Neural cell (in vitro differentiated cells): Measurements from ENCODE around the gene ASF1B. TPM values are rescaled to one million over a fixed set of nuclear protein-coding genes. Genes with fewer than 3 reads are reported as not detected.

Experiments used
- H2AFZ ChIP-seq: fragments of 200-600, 300-800 bp; sonication (generic), shearing (Covaris generic); 2 replicates; pipeline ENCODE4 v1.6.0; 2014; ENCODE audit warnings: low read depth, mild to moderate bottlenecking, antibody characterized with exemption, low read length, moderate library complexity
- H3F3A ChIP-seq: fragments of 200-600 bp; shearing (Covaris generic); 2 replicates; pipeline ENCODE4 v1.6.1; 2016; ENCODE audit warnings: mild to moderate bottlenecking, moderate library complexity, mixed read lengths, antibody characterized with exemption, low read length; ENCODE audit not compliant: insufficient read depth, poor library complexity, severe bottlenecking
- H3K27ac ChIP-seq: fragments of 200-600, 300-800 bp; sonication (generic), shearing (Covaris generic); 2 replicates; pipeline ENCODE4 v1.5.1; 2014; ENCODE audit warnings: mild to moderate bottlenecking, low read length, moderate library complexity
- H3K27me3 ChIP-seq: fragments of 300-800, 200-600 bp; sonication (generic), shearing (Covaris generic); 2 replicates; pipeline ENCODE4 v1.6.0; 2014; ENCODE audit warnings: mild to moderate bottlenecking, low read depth, low read length, moderate library complexity; ENCODE audit not compliant: insufficient read depth
- H3K36me3 ChIP-seq: fragments of 300-800, 200-600 bp; sonication (generic), shearing (Covaris generic); 2 replicates; pipeline ENCODE4 v1.5.1; 2014; ENCODE audit warnings: mild to moderate bottlenecking, antibody characterized with exemption, low read length, moderate library complexity; ENCODE audit not compliant: insufficient read depth
- H3K4me2 ChIP-seq: fragments of 300-800, 200-600 bp; sonication (generic), shearing (Covaris generic); 2 replicates; pipeline ENCODE4 v1.6.0; 2014; ENCODE audit warnings: mild to moderate bottlenecking, low read length
- H3K4me3 ChIP-seq: fragments of 300-800, 200-600 bp; sonication (generic), shearing (Covaris generic); 2 replicates; pipeline ENCODE4 v1.5.1; 2014; ENCODE audit warnings: mild to moderate bottlenecking, low read length, moderate library complexity
- H3K79me2 ChIP-seq: fragments of 200-600 bp; shearing (Covaris generic); replicated peaks from 2 replicates; pipeline ENCODE4 v1.6.0; 2014; ENCODE audit warnings: mild to moderate bottlenecking, low read length, moderate library complexity; ENCODE audit not compliant: insufficient read depth
- H3K9ac ChIP-seq: fragments of 300-800, 200-600 bp; sonication (generic), shearing (Covaris generic); 2 replicates; pipeline ENCODE4 v1.6.1; 2016; ENCODE audit warnings: mild to moderate bottlenecking, low read length, mixed read lengths
- H3K9me2 ChIP-seq: fragments of 200-600 bp; shearing (Covaris generic); 2 replicates; pipeline ENCODE4 v1.6.1; 2016; ENCODE audit warnings: mild to moderate bottlenecking, low read length, mixed read lengths; ENCODE audit not compliant: insufficient read depth
- H3K9me3 ChIP-seq: fragments of 200-600, 300-800 bp; sonication (generic), shearing (Covaris generic); 2 replicates; pipeline ENCODE4 v1.6.1; 2016; ENCODE audit warnings: mild to moderate bottlenecking, mixed run types, low read length, moderate library complexity, mixed read lengths
- H4K20me1 ChIP-seq: fragments of 200-600 bp; shearing (Covaris generic); 2 replicates; pipeline ENCODE4 v1.6.1; 2016; ENCODE audit warnings: mild to moderate bottlenecking, mixed run types; ENCODE audit not compliant: insufficient read depth
- CTCF ChIP-seq: fragments of 450-650 bp; IDR thresholded peaks from 2 replicates; pipeline ENCODE4 v1.5.1; 2014; ENCODE audit warnings: antibody characterized with exemption, mild to moderate bottlenecking, moderate library complexity; ENCODE audit not compliant: poor library complexity, severe bottlenecking
- EP300 ChIP-seq: fragments of 450-650 bp; conservative IDR thresholded peaks from 2 replicates; pipeline ENCODE4 v1.6.1; 2014; ENCODE audit warnings: antibody characterized with exemption, mild to moderate bottlenecking, moderate library complexity; ENCODE audit not compliant: poor library complexity, severe bottlenecking
- EZH2 ChIP-seq: fragments of 200-600, 300-800 bp; shearing (Covaris generic), sonication (generic); IDR thresholded peaks from 2 replicates; pipeline ENCODE4 v1.6.1; 2014; ENCODE audit warnings: antibody characterized with exemption, low read length, borderline replicate concordance, mild to moderate bottlenecking; ENCODE audit not compliant: insufficient read depth, poor library complexity, severe bottlenecking
- MXI1 ChIP-seq: fragments of 450-650 bp; conservative IDR thresholded peaks from 2 replicates; pipeline ENCODE4 v1.6.1; 2014; ENCODE audit warnings: antibody characterized with exemption, mild to moderate bottlenecking; ENCODE audit not compliant: poor library complexity, severe bottlenecking
- POLR2AphosphoS5 ChIP-seq: IDR thresholded peaks from 2 replicates; pipeline ENCODE4 v1.6.1; 2012
- RAD21 ChIP-seq: fragments of 450-650 bp; conservative IDR thresholded peaks from 2 replicates; pipeline ENCODE4 v1.6.1; 2014; ENCODE audit warnings: antibody characterized with exemption, mild to moderate bottlenecking, moderate library complexity
- REST ChIP-seq: IDR thresholded peaks from 2 replicates; pipeline ENCODE4 v1.6.1; 2012; ENCODE audit warnings: borderline replicate concordance
- SMC3 ChIP-seq: fragments of 450-650 bp; conservative IDR thresholded peaks from 2 replicates; pipeline ENCODE4 v1.6.1; 2014; ENCODE audit warnings: antibody characterized with exemption, mild to moderate bottlenecking, moderate library complexity; ENCODE audit not compliant: poor library complexity
- TAF1 ChIP-seq: IDR thresholded peaks from 2 replicates; pipeline ENCODE4 v1.6.1; 2012; ENCODE audit warnings: low read depth
- polyA plus RNA-seq: library from polyadenylated mRNA; depleted of rRNA; stranded (reverse); fragments of >200 nt; gene quantifications from 2 replicates; pipeline ENCODE4 v1.2.3, GENCODE V29; 2014

The ASF1B gene
- polyA plus RNA-seq, 1 donor from 2014 or later = 0.32 TPM

GRCh38 chr19:14158276-14159023, 22.1 kb upstream of the ASF1B start:
- Histone ChIP-seq H3K79me2 (no peaks in the 10 kb centered on the region), H3K36me3 (peaks cover 15% of the 10 kb centered on the region), H4K20me1 (no peaks in the 10 kb centered on the region), H3K4me2 (no peak overlapping the region), H3K4me3 (no peak overlapping the region), H3K9ac (no peak overlapping the region), H3K27ac (no peak overlapping the region), H3K9me3 (no peaks in the 10 kb centered on the region), H2AFZ (no peak overlapping the region), H3F3A (no peaks in the 10 kb centered on the region), H3K9me2 (no peaks in the 10 kb centered on the region), H3K27me3 (no peaks in the 10 kb centered on the region)
- TF ChIP-seq EP300 (no peak), TAF1 (no peak), POLR2AphosphoS5 (no peak), REST (no peak), SMC3 (no peak), MXI1 (no peak), EZH2 (no peak), CTCF (no peak), RAD21 (no peak)

- no peaks in the 10 kb centered on the region for H3K9me2 ChIP-seq
- no peak overlapping the region for H2AFZ ChIP-seq
- H3K36me3 ChIP-seq = peaks cover 15% of the 10 kb centered on the region
- H3K4me3 ChIP-seq = no peak overlapping the region
- H3K9ac ChIP-seq = no peak overlapping the region
- H3K4me2 ChIP-seq = no peak overlapping the region
- no peaks in the 10 kb centered on the region for H3K27me3 ChIP-seq
- TF ChIP-seq REST (no peak), SMC3 (no peak), POLR2AphosphoS5 (no peak)
- H4K20me1 ChIP-seq = no peaks in the 10 kb centered on the region
- H3K9me3 ChIP-seq = no peaks in the 10 kb centered on the region
- H3K27ac ChIP-seq = no peak overlapping the region
- H3F3A ChIP-seq = no peaks in the 10 kb centered on the region
- H3K79me2 ChIP-seq = no peaks in the 10 kb centered on the region
Measured at GRCh38 chr19:14156971-14157717, 20.8 kb upstream of the ASF1B start.
